Femur (tissue), 1 donor: ENCODE results near the gene GRIP1.

Experiments
- DNase-seq: peaks from one replicate; pipeline ENCODE4 v3.0.0-alpha.2; 2017

The GRIP1 gene

GRCh38 chr12:66693901-66694513 is 15.1 kb upstream of the GRIP1 start:
- DNase-seq = peak; percentile 24

GRCh38 chr12:66692986-66693385 is 14.1 kb upstream of the GRIP1 start:
- no peak for DNase-seq

GRCh38 chr12:66692170-66692569 is 13.3 kb upstream of the GRIP1 start:
- DNase-seq = no peak

GRCh38 chr12:66688846-66689439 is 10.1 kb upstream of the GRIP1 start:
- peak; percentile 41 for DNase-seq

GRCh38 chr12:66684222-66684621 is 5.3 kb upstream of the GRIP1 start:
- DNase-seq = no peak

GRCh38 chr12:66683822-66684221 is 4.9 kb upstream of the GRIP1 start:
- DNase-seq = no peak

GRCh38 chr12:66683073-66683472 is 4.2 kb upstream of the GRIP1 start:
- no peak for DNase-seq

- peak; percentile 25 for DNase-seq
Measured at GRCh38 chr12:66679461-66680084, 697 bp upstream of the GRIP1 start.

- DNase-seq = no peak
Measured at GRCh38 chr12:66676241-66676640, 2.6 kb downstream of the GRIP1 start.

- no peak for DNase-seq
Measured at GRCh38 chr12:66674495-66675122, 4.3 kb downstream of the GRIP1 start.

- DNase-seq = no peak
Measured at GRCh38 chr12:66669541-66669940, 9.3 kb downstream of the GRIP1 start.

GRCh38 chr12:66668311-66668710 is 10.6 kb downstream of the GRIP1 start:
- no peak for DNase-seq

- no peak for DNase-seq
Measured at GRCh38 chr12:66667906-66668305, 11.0 kb downstream of the GRIP1 start.

GRCh38 chr12:66666481-66666880 is 12.4 kb downstream of the GRIP1 start:
- no peak for DNase-seq

- DNase-seq = no peak
Measured at GRCh38 chr12:66665435-66665985, 13.4 kb downstream of the GRIP1 start.

GRCh38 chr12:66664076-66664475 is 14.8 kb downstream of the GRIP1 start:
- no peak for DNase-seq

- no peak for DNase-seq
Measured at GRCh38 chr12:66663611-66664010, 15.3 kb downstream of the GRIP1 start.

- no peak for DNase-seq
Measured at GRCh38 chr12:66662729-66663128, 16.1 kb downstream of the GRIP1 start.

- no peak for DNase-seq
Measured at GRCh38 chr12:66662179-66662578, 16.7 kb downstream of the GRIP1 start.

GRCh38 chr12:66661357-66661756 is 17.5 kb downstream of the GRIP1 start:
- DNase-seq = no peak

GRCh38 chr12:66653796-66654195 is 25.1 kb downstream of the GRIP1 start:
- no peak for DNase-seq

GRCh38 chr12:66648033-66648735 is 30.7 kb downstream of the GRIP1 start:
- DNase-seq = no peak

GRCh38 chr12:66647034-66647691 is 31.7 kb downstream of the GRIP1 start:
- no peak for DNase-seq
